ENCODE measurements around the gene TMEM139.

TMEM139 gene

GRCh38 chr7:143331179-143331801 lies 46.5 kb downstream of the TMEM139 start:
- DNase-seq: no peak

- DNase-seq: no peak
These were observed 49.5 kb downstream of the TMEM139 start for GRCh38 chr7:143334244-143334643.

GRCh38 chr7:143337216-143337615 lies 52.5 kb downstream of the TMEM139 start:
- DNase-seq: no peak
